NCI-H146 treated with DMSO at 0.1 percent for 48 hours (cell line): ENCODE data around the gene DPH1.

Experiments used
- DNase-seq: peaks from one replicate; lab custom pipeline; 2025; ENCODE audit not compliant: unreplicated experiment; lab: John Stamatoyannopoulos, UW

Gene DPH1

GRCh38 chr17:2060681-2061440 lies 30.9 kb downstream of the DPH1 start:
- DNase-seq: no peak

- no peak for DNase-seq
Measured at GRCh38 chr17:2061441-2061958, 31.5 kb downstream of the DPH1 start.

- DNase-seq: no peak
Measured at GRCh38 chr17:2062571-2063183, 32.7 kb downstream of the DPH1 start.

- no peak for DNase-seq
Measured at GRCh38 chr17:2063261-2064146, 33.6 kb downstream of the DPH1 start.

- no peak for DNase-seq
Measured at GRCh38 chr17:2064147-2064489, 34.2 kb downstream of the DPH1 start.

GRCh38 chr17:2064520-2064971 lies 34.6 kb downstream of the DPH1 start:
- no peak for DNase-seq

GRCh38 chr17:2064980-2065785 lies 35.2 kb downstream of the DPH1 start:
- DNase-seq: no peak

GRCh38 chr17:2065949-2066400 lies 36.0 kb downstream of the DPH1 start:
- DNase-seq: no peak

- no peak for DNase-seq
Measured at GRCh38 chr17:2067048-2067561, 37.2 kb downstream of the DPH1 start.

- DNase-seq: no peak
Measured at GRCh38 chr17:2067608-2068024, 37.7 kb downstream of the DPH1 start.

- DNase-seq: no peak
Measured at GRCh38 chr17:2068031-2068518, 38.1 kb downstream of the DPH1 start.

GRCh38 chr17:2068519-2069051 lies 38.6 kb downstream of the DPH1 start:
- no peak for DNase-seq

GRCh38 chr17:2070241-2071023 lies 40.5 kb downstream of the DPH1 start:
- DNase-seq: no peak

- DNase-seq: no peak
Measured at GRCh38 chr17:2071024-2071385, 41.1 kb downstream of the DPH1 start.

- DNase-seq: no peak
Measured at GRCh38 chr17:2071455-2072281, 41.7 kb downstream of the DPH1 start.

- DNase-seq: no peak
Measured at GRCh38 chr17:2074919-2075318, 45.0 kb downstream of the DPH1 start.

- no peak for DNase-seq
Measured at GRCh38 chr17:2075336-2076086, 45.6 kb downstream of the DPH1 start.
